Measurements from ENCODE around the gene UBA1.

The UBA1 gene

GRCh38 chrX:47160781-47161180, 32.8 kb upstream of the UBA1 start:
- in situ Hi-C loops (cut with MboI; ENCODE audit: low sequenced_read_pairs, unreplicated experiment), result no loop called here
- DNase-seq (ENCODE audit: low spot score), result no peak
- TF ChIP-seq CTCF (IDR thresholded peaks at IDR 0.05; ENCODE audit: borderline replicate concordance, control extremely low read depth, extremely low read depth, insufficient read depth, missing control alignments), result no peak

- in situ Hi-C loops (cut with MboI; ENCODE audit: low sequenced_read_pairs, unreplicated experiment), result no loop called here
- DNase-seq (ENCODE audit: low spot score), result no peak
- TF ChIP-seq CTCF (IDR thresholded peaks at IDR 0.05; ENCODE audit: borderline replicate concordance, control extremely low read depth, extremely low read depth, insufficient read depth, missing control alignments), result no peak
These were observed 30.6 kb upstream of the UBA1 start for GRCh38 chrX:47162927-47163583.

- no peak for TF ChIP-seq CTCF (IDR thresholded peaks at IDR 0.05; ENCODE audit: borderline replicate concordance, control extremely low read depth, extremely low read depth, insufficient read depth, missing control alignments)
- DNase-seq (ENCODE audit: low spot score), result no peak
- in situ Hi-C loops (cut with MboI; ENCODE audit: low sequenced_read_pairs, unreplicated experiment), result no loop called here
These were observed 29.2 kb upstream of the UBA1 start for GRCh38 chrX:47164420-47164819.

GRCh38 chrX:47166126-47166525, 27.5 kb upstream of the UBA1 start:
- in situ Hi-C loops (cut with MboI; ENCODE audit: low sequenced_read_pairs, unreplicated experiment), result no loop called here
- DNase-seq (ENCODE audit: low spot score), result no peak
- TF ChIP-seq CTCF (IDR thresholded peaks at IDR 0.05; ENCODE audit: borderline replicate concordance, control extremely low read depth, extremely low read depth, insufficient read depth, missing control alignments), result no peak

GRCh38 chrX:47168495-47169073, 25.0 kb upstream of the UBA1 start:
- in situ Hi-C loops (cut with MboI; ENCODE audit: low sequenced_read_pairs, unreplicated experiment), result no loop called here
- no peak for DNase-seq (ENCODE audit: low spot score)
- no peak for TF ChIP-seq CTCF (IDR thresholded peaks at IDR 0.05; ENCODE audit: borderline replicate concordance, control extremely low read depth, extremely low read depth, insufficient read depth, missing control alignments)

GRCh38 chrX:47169273-47169672, 24.4 kb upstream of the UBA1 start:
- no peak for TF ChIP-seq CTCF (IDR thresholded peaks at IDR 0.05; ENCODE audit: borderline replicate concordance, control extremely low read depth, extremely low read depth, insufficient read depth, missing control alignments)
- in situ Hi-C loops (cut with MboI; ENCODE audit: low sequenced_read_pairs, unreplicated experiment), result no loop called here
- DNase-seq (ENCODE audit: low spot score), result no peak

Measured in GM13976 (cell line).